ENCODE measurements around the gene GALNT9.
"Not testable (repeated sequence)": the region's sequence is repeated elsewhere in the genome, so short reads cannot be mapped to it uniquely, and the experiment has no call there.

DNA sequence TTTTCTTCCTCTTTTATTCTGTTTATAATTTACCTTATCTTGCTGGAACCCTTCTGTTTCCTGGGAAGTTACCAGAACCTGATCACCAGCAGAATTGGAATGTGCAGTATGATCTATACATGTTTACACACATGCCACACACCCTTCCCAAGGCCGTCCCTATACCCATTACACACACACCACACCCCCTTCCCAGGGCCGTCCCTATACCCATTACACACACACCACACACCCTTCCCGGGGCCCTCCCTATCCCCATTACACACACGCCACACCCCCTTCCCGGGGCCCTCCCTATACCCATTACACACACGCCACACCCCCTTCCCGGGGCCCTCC is 88.8 kb downstream of the GALNT9 start:
- TF ChIP-seq, protein P1, sequence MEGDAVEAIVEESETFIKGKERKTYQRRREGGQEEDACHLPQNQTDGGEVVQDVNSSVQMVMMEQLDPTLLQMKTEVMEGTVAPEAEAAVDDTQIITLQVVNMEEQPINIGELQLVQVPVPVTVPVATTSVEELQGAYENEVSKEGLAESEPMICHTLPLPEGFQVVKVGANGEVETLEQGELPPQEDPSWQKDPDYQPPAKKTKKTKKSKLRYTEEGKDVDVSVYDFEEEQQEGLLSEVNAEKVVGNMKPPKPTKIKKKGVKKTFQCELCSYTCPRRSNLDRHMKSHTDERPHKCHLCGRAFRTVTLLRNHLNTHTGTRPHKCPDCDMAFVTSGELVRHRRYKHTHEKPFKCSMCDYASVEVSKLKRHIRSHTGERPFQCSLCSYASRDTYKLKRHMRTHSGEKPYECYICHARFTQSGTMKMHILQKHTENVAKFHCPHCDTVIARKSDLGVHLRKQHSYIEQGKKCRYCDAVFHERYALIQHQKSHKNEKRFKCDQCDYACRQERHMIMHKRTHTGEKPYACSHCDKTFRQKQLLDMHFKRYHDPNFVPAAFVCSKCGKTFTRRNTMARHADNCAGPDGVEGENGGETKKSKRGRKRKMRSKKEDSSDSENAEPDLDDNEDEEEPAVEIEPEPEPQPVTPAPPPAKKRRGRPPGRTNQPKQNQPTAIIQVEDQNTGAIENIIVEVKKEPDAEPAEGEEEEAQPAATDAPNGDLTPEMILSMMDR (IDR thresholded peaks at IDR 0.05 in 8 of 11, conservative IDR thresholded peaks at IDR 0.05 in 3 of 11) = not testable (repeated sequence)
- TF ChIP-seq POLR2AphosphoS5, POLR2A (IDR thresholded peaks at IDR 0.05): not testable (repeated sequence)
